ENCODE measurements around the gene CCDC107.
"Not testable (repeated sequence)": the region's sequence is repeated elsewhere in the genome, so short reads cannot be mapped to it uniquely, and the experiment has no call there.

DNA sequence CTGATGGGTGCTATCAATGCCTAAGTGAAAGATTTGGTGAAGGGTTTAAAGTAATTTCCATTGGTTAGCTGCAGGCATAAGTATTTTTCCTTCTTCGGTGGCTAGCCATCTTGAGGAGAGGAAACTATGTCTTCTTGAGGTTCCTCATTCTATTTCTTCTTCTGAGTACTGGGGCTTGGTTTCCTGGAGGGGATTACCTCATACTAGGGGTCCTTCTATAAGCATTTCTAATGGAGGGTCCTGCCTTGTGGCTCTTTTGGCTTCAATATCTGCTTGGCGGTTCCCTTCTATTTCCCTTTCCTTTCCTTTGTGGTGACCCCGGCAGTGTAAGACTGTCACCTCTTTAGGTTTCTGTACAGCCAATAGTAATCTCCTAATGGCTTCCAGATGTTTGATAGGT, 16.6 kb upstream of the CCDC107 start:
- TF ChIP-seq, protein P1, sequence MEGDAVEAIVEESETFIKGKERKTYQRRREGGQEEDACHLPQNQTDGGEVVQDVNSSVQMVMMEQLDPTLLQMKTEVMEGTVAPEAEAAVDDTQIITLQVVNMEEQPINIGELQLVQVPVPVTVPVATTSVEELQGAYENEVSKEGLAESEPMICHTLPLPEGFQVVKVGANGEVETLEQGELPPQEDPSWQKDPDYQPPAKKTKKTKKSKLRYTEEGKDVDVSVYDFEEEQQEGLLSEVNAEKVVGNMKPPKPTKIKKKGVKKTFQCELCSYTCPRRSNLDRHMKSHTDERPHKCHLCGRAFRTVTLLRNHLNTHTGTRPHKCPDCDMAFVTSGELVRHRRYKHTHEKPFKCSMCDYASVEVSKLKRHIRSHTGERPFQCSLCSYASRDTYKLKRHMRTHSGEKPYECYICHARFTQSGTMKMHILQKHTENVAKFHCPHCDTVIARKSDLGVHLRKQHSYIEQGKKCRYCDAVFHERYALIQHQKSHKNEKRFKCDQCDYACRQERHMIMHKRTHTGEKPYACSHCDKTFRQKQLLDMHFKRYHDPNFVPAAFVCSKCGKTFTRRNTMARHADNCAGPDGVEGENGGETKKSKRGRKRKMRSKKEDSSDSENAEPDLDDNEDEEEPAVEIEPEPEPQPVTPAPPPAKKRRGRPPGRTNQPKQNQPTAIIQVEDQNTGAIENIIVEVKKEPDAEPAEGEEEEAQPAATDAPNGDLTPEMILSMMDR (conservative IDR thresholded peaks at IDR 0.05 in 1 of 2, IDR thresholded peaks at IDR 0.05 in 1 of 2; ENCODE audit: low read depth in 1 of 2, low read length in 2 of 2) = not testable (repeated sequence)
- not testable (repeated sequence) for TF ChIP-seq EZH2 (IDR thresholded peaks at IDR 0.05; ENCODE audit: low read length, missing control alignments)

Data from fibroblast of lung (primary cell).